GM12878 (cell line): Measurements from ENCODE around the gene RPL37A. TPM values are rescaled to one million over a fixed set of nuclear protein-coding genes. Genes with fewer than 3 reads are reported as not detected.

Experiments used
- ATAC-seq: fragments of 200-7000 bp; cut with Tn5 transposase; 3 replicates; pipeline ENCODE4 v1.9.1; 2020; ENCODE audit warnings: mild to moderate bottlenecking, moderate library complexity
- BruUV-seq: library from RNA; stranded (reverse); fragments of 400-500 nt; replicated peaks from 2 replicates; lab custom pipeline; 2021; lab: Mats Ljungman, UMichigan
- CTCF ChIA-PET: fragments of 300-600 bp; sonication (Branson Sonifier 250); formaldehyde crosslinking; extraction: SDS; loops from one replicate; lab custom pipeline; 2021; ENCODE audit warnings: inconsistent platforms; lab: Yijun Ruan, JAX
- POLR2A ChIA-PET: fragments of 350-600 bp; formaldehyde crosslinking; extraction: SDS; loops from one replicate; lab custom pipeline; 2021; ENCODE audit warnings: inconsistent platforms; lab: Charles Lee
- RAD21 ChIA-PET: fragments of 300-600 bp; sonication (Branson Sonifier 250); formaldehyde crosslinking; loops from one replicate; lab custom pipeline; 2023; ENCODE audit warnings: antibody characterized with exemption; ENCODE audit not compliant: unreplicated experiment; lab: Charles Lee
- SMC1A ChIA-PET: fragments of 300-600 bp; sonication (Branson Sonifier 250); formaldehyde crosslinking; loops from one replicate; lab custom pipeline; 2023; ENCODE audit not compliant: unreplicated experiment, uncharacterized antibody; lab: Charles Lee
- DNase-seq: peaks from one replicate; pipeline ENCODE4 v3.0.0-alpha.2; 2011; ENCODE audit warnings: low read depth, low spot score
- FAIRE-seq: peaks from 3 replicates; lab custom pipeline; 2011; peaks lifted over from hg19 to GRCh38; lab: Jason Lieb, UNC
- H2AFZ ChIP-seq: 2 replicates; pipeline ENCODE4 v1.6.0; 2011; ENCODE audit warnings: low read depth, low read length, control low read depth; ENCODE audit not compliant: control insufficient read depth
- H3K27ac ChIP-seq: 2 replicates; pipeline ENCODE4 v1.5.1; 2011; ENCODE audit warnings: control low read depth; ENCODE audit not compliant: control insufficient read depth, insufficient read depth
- H3K27me3 ChIP-seq, 2 experiments: replicated peaks in 1 of 2; 2 replicates each; pipeline versions ENCODE4 v1.6.0 to v1.6.1; 2011; ENCODE audit warnings: low read length in 1 of 2; ENCODE audit not compliant: control insufficient read depth in 2 of 2, insufficient read depth in 2 of 2
- H3K36me3 ChIP-seq, 2 experiments: 2 replicates each; pipeline ENCODE4 v1.5.1; 2011; ENCODE audit warnings: low read length in 1 of 2; ENCODE audit not compliant: control insufficient read depth in 2 of 2, insufficient read depth in 2 of 2
- H3K4me1 ChIP-seq: 2 replicates; pipeline ENCODE4 v1.6.1; 2011; ENCODE audit warnings: mild to moderate bottlenecking, low read length, moderate library complexity, mixed read lengths; ENCODE audit not compliant: control insufficient read depth, insufficient read depth
- H3K4me2 ChIP-seq: 2 replicates; pipeline ENCODE4 v1.6.0; 2011; ENCODE audit warnings: control low read depth; ENCODE audit not compliant: control insufficient read depth, insufficient read depth
- H3K4me3 ChIP-seq: fragments of 200-600 bp; sonication (generic); 2 replicates; pipeline ENCODE4 v1.5.1; 2016
- H3K79me2 ChIP-seq: 2 replicates; pipeline ENCODE4 v1.6.0; 2011; ENCODE audit warnings: low read length; ENCODE audit not compliant: control insufficient read depth, insufficient read depth
- H3K9ac ChIP-seq: 2 replicates; pipeline ENCODE4 v1.8.0; 2011; ENCODE audit warnings: low read length, control low read depth, mixed read lengths; ENCODE audit not compliant: control insufficient read depth, insufficient read depth
- H3K9me3 ChIP-seq: replicated peaks from 3 replicates; pipeline ENCODE4 v1.5.1; 2011; ENCODE audit warnings: mild to moderate bottlenecking, low read length; ENCODE audit not compliant: control insufficient read depth, insufficient read depth
- H4K20me1 ChIP-seq: 2 replicates; pipeline ENCODE4 v1.6.0; 2011; ENCODE audit not compliant: control insufficient read depth, insufficient read depth
- ESRRA ChIP-seq: IDR thresholded peaks from 2 replicates; pipeline ENCODE4 v1.6.1; 2012; ENCODE audit warnings: mild to moderate bottlenecking, low read length, improper control_type of control experiment
- GATAD2B ChIP-seq: fragments of 450-650 bp; conservative IDR thresholded peaks from 2 replicates; pipeline ENCODE4 v1.6.1; 2017; ENCODE audit warnings: low read depth, mild to moderate bottlenecking, moderate library complexity
- HDGF ChIP-seq: fragments of 450-650 bp; IDR thresholded peaks from 2 replicates; pipeline ENCODE4 v1.6.1; 2016; ENCODE audit warnings: antibody characterized with exemption
- IRF4 ChIP-seq: IDR thresholded peaks from 2 replicates; pipeline ENCODE4 v1.6.1; 2011; ENCODE audit warnings: low read depth, low read length
- SREBF1 ChIP-seq: IDR thresholded peaks from 2 replicates; pipeline ENCODE4 v1.6.1; 2012; ENCODE audit warnings: mild to moderate bottlenecking, low read length
- SUZ12 ChIP-seq: fragments of 200-600 bp; sonication (generic); IDR thresholded peaks from one replicate; pipeline ENCODE4 v1.6.1; 2018; ENCODE audit warnings: antibody characterized with exemption, mild to moderate bottlenecking; ENCODE audit not compliant: unreplicated experiment
- WRNIP1 ChIP-seq: IDR thresholded peaks from 2 replicates; pipeline ENCODE4 v1.6.1; 2011; ENCODE audit warnings: low read depth, low read length, improper control_type of control experiment, borderline replicate concordance
- YBX1 ChIP-seq: fragments of 450-650 bp; IDR thresholded peaks from 2 replicates; pipeline ENCODE4 v1.6.1; 2016; ENCODE audit warnings: antibody characterized with exemption
- WGBS: methylation state at CpG from one replicate; pipeline ENCODE4 v1.1.6; 2016; ENCODE audit warnings: low lambda C conversion rate; ENCODE audit not compliant: insufficient replicate concordance, insufficient coverage; ENCODE audit errors: missing lambda C conversion rate; 5-methylcytosine and 5-hydroxymethylcytosine counted together
- in situ Hi-C: fragments of 300-500 bp; cut with MboI; formaldehyde crosslinking; loops from 9 replicates; pipeline ENCODE4 v1.14.3; 2018; ENCODE audit warnings: mixed read lengths
- intact Hi-C: fragments of 100-400 bp; cut with micrococcal nuclease; formaldehyde crosslinking; loops from one replicate; pipeline ENCODE4 v1.14.2; 2022; ENCODE audit not compliant: unreplicated experiment
- polyA plus RNA-seq, 11 experiments: library from polyadenylated mRNA; depleted of rRNA in 4 of 11; unstranded in 6 of 11; stranded (reverse) in 5 of 11; fragments of >200 nt; fragmentation: Nextera tagmentation in 4 of 11; fragmentation: Illumina TruSeq in 1 of 11; extraction: Ambion mirVana in 4 of 11; extraction: Trizol in 1 of 11; gene quantifications; 1 replicate in 1 of 11; 2 replicates in 10 of 11; pipeline versions ENCODE4 v1.2.1 to v1.2.3, GENCODE V29; 2011 to 2016; ENCODE audit warnings: inconsistent platforms in 2 of 11, missing spikeins in 2 of 11, low read depth in 1 of 11
- total RNA-seq, 4 experiments: library from RNA; depleted of rRNA in 3 of 4; stranded (reverse); fragments of >200 nt in 3 of 4; fragmentation: Illumina TruSeq in 1 of 4; extraction: Trizol in 1 of 4; gene quantifications; 2 replicates each; pipeline versions ENCODE4 v1.2.1 to v1.2.3, GENCODE V29; 2013 to 2021
- TF ChIP-seq, protein P1 (sequence below): fragments of 150-350 bp; IDR thresholded peaks from 2 replicates; pipeline ENCODE4 v1.6.1; 2016; ENCODE audit warnings: low read depth, low read length
- TF ChIP-seq, protein P2 (sequence below): fragments of 450-650 bp; IDR thresholded peaks from 2 replicates; pipeline ENCODE4 v1.6.1; 2017; ENCODE audit warnings: mild to moderate bottlenecking, moderate library complexity
- TF ChIP-seq, protein P3 (sequence below): fragments of 450-650 bp; IDR thresholded peaks from 2 replicates; pipeline ENCODE4 v1.6.1; 2018; ENCODE audit warnings: mild to moderate bottlenecking, low read depth, moderate library complexity; ENCODE audit not compliant: partially characterized antibody
- TF ChIP-seq, protein P4 (sequence below): fragments of 450-650 bp; IDR thresholded peaks from 2 replicates; pipeline ENCODE4 v1.6.1; 2017; ENCODE audit warnings: borderline replicate concordance

RPL37A gene
- total and polyA plus RNA-seq, 10 of the 15 experiments (the other 5 are each of a cell fraction or from before 2014, with no cell fraction given): 2,847 to 6,854 (median 5,110) TPM

DNA sequence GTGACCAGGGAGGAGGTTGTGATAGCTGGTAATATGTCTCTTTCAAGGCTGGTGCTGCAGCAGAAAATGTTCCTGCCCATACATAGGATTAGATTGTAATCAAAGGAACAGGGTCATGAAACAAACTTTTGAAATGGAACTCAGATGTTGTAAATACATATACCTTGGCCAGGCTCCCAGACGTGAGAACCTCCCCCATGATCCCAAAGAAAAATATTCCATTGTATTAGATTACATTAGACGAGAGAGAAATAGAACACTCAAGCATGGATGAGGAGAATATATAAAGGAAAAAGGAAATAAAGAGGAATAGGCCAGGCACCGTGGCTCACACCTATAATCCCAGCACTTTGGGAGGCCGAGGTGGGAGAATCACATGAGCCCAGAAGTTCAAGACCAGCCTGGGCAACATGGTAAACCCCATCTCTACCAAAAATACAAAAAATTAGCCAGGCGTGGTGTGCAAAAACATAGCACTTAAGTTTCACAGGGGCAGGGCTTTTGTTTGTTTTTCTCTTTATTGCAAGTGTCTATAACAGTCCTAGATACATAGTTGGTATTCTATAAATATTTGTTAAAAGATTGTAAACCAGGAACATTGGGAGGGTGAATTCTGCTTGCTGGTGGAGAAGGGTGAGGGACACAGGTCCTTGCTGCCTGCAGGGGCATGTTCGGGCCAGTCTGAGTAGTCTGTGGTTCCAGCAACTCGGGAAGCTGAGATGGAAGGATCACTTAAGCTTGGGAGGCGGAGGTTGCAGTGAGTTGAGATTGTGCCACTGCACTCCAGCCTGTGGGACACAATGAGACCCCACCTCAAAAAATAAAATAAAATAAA, 52.8 kb downstream of the RPL37A start:
- Histone ChIP-seq H3K4me1 (no peaks in the 10 kb centered on the region), H4K20me1 (no peaks in the 10 kb centered on the region), H3K27me3 (no peaks in the 10 kb centered on the region; a peak in 2 of 4 replicates), H3K9me3 (no peaks in the 10 kb centered on the region; the same call in 2 of the 3 replicates), H3K27ac (no peak overlapping the region), H3K4me2 (no peak overlapping the region), H3K9ac (no peak overlapping the region), H3K4me3 (no peak overlapping the region), H3K79me2 (no peaks in the 10 kb centered on the region), H3K36me3 (no peaks in the 10 kb centered on the region), H2AFZ (no peak overlapping the region)
- ATAC-seq (no peak), DNase-seq (no peak), FAIRE-seq (no peak)
- ChIA-PET RAD21 (no interaction called here), SMC1A (no interaction called here), CTCF (no interaction called here), POLR2A (no interaction called here)
- in situ Hi-C loops (no loop called here), intact Hi-C loops (no loop called here)
- no TSS peak for BruUV-seq
- WGBS: 4% methylated on average over 8 of the region's 8 CpGs
- no peak for TF ChIP-seq YBX1
- TF ChIP-seq HDGF: no peak
- no peak for TF ChIP-seq GATAD2B
- TF ChIP-seq, protein P1, sequence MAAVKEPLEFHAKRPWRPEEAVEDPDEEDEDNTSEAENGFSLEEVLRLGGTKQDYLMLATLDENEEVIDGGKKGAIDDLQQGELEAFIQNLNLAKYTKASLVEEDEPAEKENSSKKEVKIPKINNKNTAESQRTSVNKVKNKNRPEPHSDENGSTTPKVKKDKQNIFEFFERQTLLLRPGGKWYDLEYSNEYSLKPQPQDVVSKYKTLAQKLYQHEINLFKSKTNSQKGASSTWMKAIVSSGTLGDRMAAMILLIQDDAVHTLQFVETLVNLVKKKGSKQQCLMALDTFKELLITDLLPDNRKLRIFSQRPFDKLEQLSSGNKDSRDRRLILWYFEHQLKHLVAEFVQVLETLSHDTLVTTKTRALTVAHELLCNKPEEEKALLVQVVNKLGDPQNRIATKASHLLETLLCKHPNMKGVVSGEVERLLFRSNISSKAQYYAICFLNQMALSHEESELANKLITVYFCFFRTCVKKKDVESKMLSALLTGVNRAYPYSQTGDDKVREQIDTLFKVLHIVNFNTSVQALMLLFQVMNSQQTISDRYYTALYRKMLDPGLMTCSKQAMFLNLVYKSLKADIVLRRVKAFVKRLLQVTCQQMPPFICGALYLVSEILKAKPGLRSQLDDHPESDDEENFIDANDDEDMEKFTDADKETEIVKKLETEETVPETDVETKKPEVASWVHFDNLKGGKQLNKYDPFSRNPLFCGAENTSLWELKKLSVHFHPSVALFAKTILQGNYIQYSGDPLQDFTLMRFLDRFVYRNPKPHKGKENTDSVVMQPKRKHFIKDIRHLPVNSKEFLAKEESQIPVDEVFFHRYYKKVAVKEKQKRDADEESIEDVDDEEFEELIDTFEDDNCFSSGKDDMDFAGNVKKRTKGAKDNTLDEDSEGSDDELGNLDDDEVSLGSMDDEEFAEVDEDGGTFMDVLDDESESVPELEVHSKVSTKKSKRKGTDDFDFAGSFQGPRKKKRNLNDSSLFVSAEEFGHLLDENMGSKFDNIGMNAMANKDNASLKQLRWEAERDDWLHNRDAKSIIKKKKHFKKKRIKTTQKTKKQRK: no peak
- no peak for TF ChIP-seq ESRRA
- no peak for TF ChIP-seq SREBF1
- TF ChIP-seq, protein P2, sequence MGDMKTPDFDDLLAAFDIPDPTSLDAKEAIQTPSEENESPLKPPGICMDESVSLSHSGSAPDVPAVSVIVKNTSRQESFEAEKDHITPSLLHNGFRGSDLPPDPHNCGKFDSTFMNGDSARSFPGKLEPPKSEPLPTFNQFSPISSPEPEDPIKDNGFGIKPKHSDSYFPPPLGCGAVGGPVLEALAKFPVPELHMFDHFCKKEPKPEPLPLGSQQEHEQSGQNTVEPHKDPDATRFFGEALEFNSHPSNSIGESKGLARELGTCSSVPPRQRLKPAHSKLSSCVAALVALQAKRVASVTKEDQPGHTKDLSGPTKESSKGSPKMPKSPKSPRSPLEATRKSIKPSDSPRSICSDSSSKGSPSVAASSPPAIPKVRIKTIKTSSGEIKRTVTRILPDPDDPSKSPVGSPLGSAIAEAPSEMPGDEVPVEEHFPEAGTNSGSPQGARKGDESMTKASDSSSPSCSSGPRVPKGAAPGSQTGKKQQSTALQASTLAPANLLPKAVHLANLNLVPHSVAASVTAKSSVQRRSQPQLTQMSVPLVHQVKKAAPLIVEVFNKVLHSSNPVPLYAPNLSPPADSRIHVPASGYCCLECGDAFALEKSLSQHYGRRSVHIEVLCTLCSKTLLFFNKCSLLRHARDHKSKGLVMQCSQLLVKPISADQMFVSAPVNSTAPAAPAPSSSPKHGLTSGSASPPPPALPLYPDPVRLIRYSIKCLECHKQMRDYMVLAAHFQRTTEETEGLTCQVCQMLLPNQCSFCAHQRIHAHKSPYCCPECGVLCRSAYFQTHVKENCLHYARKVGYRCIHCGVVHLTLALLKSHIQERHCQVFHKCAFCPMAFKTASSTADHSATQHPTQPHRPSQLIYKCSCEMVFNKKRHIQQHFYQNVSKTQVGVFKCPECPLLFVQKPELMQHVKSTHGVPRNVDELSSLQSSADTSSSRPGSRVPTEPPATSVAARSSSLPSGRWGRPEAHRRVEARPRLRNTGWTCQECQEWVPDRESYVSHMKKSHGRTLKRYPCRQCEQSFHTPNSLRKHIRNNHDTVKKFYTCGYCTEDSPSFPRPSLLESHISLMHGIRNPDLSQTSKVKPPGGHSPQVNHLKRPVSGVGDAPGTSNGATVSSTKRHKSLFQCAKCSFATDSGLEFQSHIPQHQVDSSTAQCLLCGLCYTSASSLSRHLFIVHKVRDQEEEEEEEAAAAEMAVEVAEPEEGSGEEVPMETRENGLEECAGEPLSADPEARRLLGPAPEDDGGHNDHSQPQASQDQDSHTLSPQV: no peak
- TF ChIP-seq WRNIP1: no peak
- TF ChIP-seq, protein P3, sequence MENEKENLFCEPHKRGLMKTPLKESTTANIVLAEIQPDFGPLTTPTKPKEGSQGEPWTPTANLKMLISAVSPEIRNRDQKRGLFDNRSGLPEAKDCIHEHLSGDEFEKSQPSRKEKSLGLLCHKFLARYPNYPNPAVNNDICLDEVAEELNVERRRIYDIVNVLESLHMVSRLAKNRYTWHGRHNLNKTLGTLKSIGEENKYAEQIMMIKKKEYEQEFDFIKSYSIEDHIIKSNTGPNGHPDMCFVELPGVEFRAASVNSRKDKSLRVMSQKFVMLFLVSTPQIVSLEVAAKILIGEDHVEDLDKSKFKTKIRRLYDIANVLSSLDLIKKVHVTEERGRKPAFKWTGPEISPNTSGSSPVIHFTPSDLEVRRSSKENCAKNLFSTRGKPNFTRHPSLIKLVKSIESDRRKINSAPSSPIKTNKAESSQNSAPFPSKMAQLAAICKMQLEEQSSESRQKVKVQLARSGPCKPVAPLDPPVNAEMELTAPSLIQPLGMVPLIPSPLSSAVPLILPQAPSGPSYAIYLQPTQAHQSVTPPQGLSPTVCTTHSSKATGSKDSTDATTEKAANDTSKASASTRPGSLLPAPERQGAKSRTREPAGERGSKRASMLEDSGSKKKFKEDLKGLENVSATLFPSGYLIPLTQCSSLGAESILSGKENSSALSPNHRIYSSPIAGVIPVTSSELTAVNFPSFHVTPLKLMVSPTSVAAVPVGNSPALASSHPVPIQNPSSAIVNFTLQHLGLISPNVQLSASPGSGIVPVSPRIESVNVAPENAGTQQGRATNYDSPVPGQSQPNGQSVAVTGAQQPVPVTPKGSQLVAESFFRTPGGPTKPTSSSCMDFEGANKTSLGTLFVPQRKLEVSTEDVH: no peak
- TF ChIP-seq, protein P4, sequence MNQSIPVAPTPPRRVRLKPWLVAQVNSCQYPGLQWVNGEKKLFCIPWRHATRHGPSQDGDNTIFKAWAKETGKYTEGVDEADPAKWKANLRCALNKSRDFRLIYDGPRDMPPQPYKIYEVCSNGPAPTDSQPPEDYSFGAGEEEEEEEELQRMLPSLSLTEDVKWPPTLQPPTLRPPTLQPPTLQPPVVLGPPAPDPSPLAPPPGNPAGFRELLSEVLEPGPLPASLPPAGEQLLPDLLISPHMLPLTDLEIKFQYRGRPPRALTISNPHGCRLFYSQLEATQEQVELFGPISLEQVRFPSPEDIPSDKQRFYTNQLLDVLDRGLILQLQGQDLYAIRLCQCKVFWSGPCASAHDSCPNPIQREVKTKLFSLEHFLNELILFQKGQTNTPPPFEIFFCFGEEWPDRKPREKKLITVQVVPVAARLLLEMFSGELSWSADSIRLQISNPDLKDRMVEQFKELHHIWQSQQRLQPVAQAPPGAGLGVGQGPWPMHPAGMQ: no peak
- TF ChIP-seq SUZ12: no peak
- TF ChIP-seq IRF4: no peak
